Thyroid gland (tissue), 4 donors: ENCODE data around the gene ALOX5AP.

ENCODE experiments used
- POLR2A ChIP-seq, 2 donors: fragments of 450-650 bp; IDR thresholded peaks; one replicate each; pipeline ENCODE4 v1.6.1; 2017; ENCODE audit warnings: antibody characterized with exemption in 2 of 2, mild to moderate bottlenecking in 2 of 2, moderate library complexity in 1 of 2
- TF ChIP-seq, protein P1 (sequence below), 6 experiments: fragments of 200-600 bp in 3 of 6; fragments of 450-650 bp in 3 of 6; sonication (generic) in 3 of 6; IDR thresholded peaks; one replicate each; pipeline ENCODE4 v1.5.1; 2016 to 2019; ENCODE audit warnings: antibody characterized with exemption in 6 of 6, mild to moderate bottlenecking in 2 of 6, inconsistent platforms in 1 of 6, moderate library complexity in 1 of 6

DNA sequence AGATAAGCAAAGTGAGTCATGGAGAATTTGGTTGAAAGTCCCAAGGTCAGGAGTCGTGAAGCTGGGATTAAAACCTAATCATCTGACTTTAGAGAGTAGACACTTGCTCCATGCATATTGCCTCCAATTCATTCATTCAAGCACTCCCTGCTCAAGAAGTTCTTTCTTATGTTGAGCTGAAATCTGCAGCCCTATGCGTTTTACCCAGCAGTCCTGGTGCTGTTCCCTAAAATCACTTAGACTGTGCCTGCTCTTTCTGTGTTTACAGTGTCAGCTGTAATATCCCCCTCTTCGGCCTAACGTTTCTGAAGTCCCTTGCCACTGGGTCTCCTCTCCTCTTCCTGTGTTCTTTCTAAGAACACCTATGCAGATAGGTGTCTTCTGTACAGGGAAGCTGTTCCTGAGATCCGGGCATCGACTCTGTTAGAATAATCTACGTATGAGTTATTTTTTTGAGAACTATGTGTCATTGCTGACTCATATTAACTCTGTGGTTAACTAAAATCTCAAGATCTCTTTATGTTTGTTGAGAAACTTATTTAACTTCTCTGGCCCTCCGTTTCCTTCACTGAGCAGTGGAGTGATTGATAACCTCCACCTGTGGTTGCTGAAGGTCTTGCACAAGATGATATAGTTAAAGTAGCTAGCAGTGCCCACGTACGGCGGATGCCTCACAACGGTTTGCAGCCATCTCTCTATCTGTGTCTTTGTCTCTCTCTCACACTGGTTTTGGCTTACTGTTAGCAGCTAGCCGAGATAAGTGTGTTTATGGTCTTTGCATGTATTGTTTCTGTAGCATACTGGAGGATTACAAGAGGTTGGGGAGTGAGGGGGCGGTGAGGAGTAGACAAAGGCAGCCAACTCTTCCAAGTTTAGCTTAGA lies 4.7 kb downstream of the ALOX5AP start:
- TF ChIP-seq, protein P1, sequence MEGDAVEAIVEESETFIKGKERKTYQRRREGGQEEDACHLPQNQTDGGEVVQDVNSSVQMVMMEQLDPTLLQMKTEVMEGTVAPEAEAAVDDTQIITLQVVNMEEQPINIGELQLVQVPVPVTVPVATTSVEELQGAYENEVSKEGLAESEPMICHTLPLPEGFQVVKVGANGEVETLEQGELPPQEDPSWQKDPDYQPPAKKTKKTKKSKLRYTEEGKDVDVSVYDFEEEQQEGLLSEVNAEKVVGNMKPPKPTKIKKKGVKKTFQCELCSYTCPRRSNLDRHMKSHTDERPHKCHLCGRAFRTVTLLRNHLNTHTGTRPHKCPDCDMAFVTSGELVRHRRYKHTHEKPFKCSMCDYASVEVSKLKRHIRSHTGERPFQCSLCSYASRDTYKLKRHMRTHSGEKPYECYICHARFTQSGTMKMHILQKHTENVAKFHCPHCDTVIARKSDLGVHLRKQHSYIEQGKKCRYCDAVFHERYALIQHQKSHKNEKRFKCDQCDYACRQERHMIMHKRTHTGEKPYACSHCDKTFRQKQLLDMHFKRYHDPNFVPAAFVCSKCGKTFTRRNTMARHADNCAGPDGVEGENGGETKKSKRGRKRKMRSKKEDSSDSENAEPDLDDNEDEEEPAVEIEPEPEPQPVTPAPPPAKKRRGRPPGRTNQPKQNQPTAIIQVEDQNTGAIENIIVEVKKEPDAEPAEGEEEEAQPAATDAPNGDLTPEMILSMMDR (IDR thresholded peaks at IDR 0.05), result no peak
- TF ChIP-seq POLR2A (IDR thresholded peaks at IDR 0.05), result no peak
